ENCODE data around the gene PWP2. TPM values are rescaled to one million over a fixed set of nuclear protein-coding genes. Genes with fewer than 3 reads are reported as not detected.
A peak's percentile ranks its signal among the peaks of the same experiment; 100 is the strongest.
"Not testable (repeated sequence)": the region's sequence is repeated elsewhere in the genome, so short reads cannot be mapped to it uniquely, and the experiment has no call there.

PWP2 gene
- 14.7 and 23.3 TPM in 2 replicates for total RNA-seq

DNA sequence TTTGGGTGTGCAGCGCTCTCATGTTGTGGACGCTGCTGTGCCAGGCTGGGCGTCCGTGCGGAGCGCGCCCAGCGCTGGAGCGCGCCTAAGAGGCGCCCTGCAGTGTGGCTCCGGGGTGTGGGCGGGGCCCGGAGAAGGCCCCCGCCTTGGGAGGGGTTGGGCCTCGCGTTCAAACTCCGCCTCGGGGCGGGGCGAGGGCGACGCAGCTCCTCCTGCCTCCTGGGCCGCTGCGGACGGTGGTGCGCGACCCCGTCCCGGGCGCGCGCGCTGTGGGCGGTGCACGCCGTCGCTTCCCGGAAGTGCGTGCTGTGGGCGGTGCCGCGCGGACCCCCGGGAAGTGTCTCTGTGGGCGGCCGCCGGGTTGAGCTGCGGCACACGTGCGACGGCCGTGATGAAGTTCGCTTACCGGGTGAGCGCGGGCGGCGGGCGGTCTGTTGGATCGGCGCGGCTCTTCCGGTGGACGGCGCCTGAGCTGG is at the start of gene PWP2:
PWP2 (plus strand) TSS at position 374 of the 476 bp plus-strand sequence; CDS start at position 392, 18 bp downstream.
- not testable (repeated sequence) for H3K36me3 ChIP-seq (ENCODE audit: control insufficient read depth, insufficient read depth, low read length); DNase-seq (ENCODE audit: low read depth); H3K27me3 ChIP-seq (ENCODE audit: control insufficient read depth, insufficient read depth, low read length); FAIRE-seq
- peak within 1 kb of the TSS; percentile 32 for H3K4me3 ChIP-seq (ENCODE audit: low read depth, low read length)

DNA sequence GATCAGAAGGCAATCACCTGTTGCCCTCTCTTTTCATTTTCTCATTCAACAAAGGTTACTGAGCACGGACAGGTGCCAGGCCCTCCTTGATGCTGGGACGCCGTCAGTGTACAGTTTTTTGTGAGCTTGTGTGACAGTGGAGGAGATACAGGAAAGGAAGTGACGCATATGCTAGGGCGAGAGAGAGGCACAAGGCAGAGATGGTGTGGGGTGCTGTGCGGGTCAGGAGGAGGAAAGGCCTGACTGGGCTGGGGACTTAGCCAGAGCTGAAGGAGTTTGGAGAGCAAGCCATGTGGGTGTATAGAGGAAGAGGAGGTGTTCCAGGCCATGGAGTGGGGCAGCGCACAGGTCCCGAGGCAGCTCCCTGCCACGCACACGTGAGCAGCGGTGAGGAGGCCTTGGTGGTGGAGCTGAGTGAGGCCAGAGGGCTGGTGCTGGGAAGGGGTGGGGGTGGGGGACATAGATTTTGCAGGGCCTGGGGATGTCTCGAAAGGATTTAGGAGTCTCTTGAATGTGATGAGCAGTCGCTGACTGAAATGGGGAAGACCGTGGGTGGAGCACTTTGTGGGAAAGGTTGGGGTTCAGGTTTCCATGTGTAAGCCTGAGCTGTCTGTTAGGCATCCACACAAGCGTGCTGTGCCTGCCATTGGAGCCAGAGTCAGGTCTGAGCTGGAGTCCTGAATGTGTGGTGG is 49.1 kb upstream of the PWP2 start:
- H3K36me3 ChIP-seq (ENCODE audit: control insufficient read depth, insufficient read depth, low read length), result peaks cover 13% of the 10 kb centered on the region
- DNase-seq (ENCODE audit: low read depth) (no peak), FAIRE-seq (no peak)
- TF ChIP-seq, protein P1, sequence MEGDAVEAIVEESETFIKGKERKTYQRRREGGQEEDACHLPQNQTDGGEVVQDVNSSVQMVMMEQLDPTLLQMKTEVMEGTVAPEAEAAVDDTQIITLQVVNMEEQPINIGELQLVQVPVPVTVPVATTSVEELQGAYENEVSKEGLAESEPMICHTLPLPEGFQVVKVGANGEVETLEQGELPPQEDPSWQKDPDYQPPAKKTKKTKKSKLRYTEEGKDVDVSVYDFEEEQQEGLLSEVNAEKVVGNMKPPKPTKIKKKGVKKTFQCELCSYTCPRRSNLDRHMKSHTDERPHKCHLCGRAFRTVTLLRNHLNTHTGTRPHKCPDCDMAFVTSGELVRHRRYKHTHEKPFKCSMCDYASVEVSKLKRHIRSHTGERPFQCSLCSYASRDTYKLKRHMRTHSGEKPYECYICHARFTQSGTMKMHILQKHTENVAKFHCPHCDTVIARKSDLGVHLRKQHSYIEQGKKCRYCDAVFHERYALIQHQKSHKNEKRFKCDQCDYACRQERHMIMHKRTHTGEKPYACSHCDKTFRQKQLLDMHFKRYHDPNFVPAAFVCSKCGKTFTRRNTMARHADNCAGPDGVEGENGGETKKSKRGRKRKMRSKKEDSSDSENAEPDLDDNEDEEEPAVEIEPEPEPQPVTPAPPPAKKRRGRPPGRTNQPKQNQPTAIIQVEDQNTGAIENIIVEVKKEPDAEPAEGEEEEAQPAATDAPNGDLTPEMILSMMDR (IDR thresholded peaks at IDR 0.05; ENCODE audit: insufficient read depth, low read length, severe bottlenecking), result no peak
- no peaks in the 10 kb centered on the region for H3K27me3 ChIP-seq (ENCODE audit: control insufficient read depth, insufficient read depth, low read length)
- H3K4me3 ChIP-seq (ENCODE audit: low read depth, low read length), result no peak overlapping the region

DNA sequence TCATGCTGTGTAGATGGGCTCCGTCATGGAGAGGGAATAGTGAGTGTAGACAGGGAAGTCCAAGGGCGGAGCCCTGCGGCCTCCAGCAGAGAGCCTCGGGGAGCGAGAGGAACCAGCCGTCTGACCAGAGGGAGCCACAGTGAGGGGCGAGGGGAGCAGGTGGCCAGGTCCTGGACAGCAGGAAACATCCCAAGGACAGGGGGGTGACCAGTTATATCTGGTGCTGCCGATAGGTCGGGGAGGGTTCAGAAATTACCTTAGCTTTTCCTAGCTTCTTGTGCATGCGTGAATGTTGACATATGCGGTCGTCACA is 48.6 kb upstream of the PWP2 start:
- DNase-seq (ENCODE audit: low read depth) (no peak), FAIRE-seq (no peak)
- TF ChIP-seq, protein P1 (IDR thresholded peaks at IDR 0.05; ENCODE audit: insufficient read depth, low read length, severe bottlenecking), result no peak

DNA sequence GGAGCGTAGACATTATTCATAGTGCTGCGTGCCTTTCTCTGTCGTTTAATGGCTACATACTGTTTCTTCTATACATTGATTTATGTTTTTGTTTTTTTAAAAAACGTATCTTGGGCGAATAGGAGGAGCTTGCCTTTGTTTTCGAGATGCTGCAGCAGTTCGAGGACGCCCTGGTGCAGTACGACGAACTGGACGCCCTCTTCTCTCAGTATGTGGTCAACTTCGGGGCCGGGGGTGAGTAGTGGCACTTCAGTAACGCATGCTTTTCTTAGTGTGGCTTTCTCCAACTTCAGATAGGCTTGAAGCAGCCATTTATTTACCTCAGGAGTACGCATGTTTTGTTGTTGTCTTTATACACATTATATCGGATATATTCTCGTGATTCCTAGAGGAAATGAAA is 48.2 kb upstream of the PWP2 start:
- Histone ChIP-seq H3K4me3 (ENCODE audit: low read depth, low read length) (no peak overlapping the region), H3K36me3 (ENCODE audit: control insufficient read depth, insufficient read depth, low read length) (peaks cover 15% of the 10 kb centered on the region), H3K27me3 (ENCODE audit: control insufficient read depth, insufficient read depth, low read length) (no peaks in the 10 kb centered on the region)
- FAIRE-seq (no peak), DNase-seq (ENCODE audit: low read depth) (no peak)
- TF ChIP-seq, protein P1 (IDR thresholded peaks at IDR 0.05; ENCODE audit: insufficient read depth, low read length, severe bottlenecking), result no peak

More for the DNA sequence above, 48.6 kb upstream of the PWP2 start:
- no peaks in the 10 kb centered on the region for H3K27me3 ChIP-seq (ENCODE audit: control insufficient read depth, insufficient read depth, low read length)
- no peak overlapping the region for H3K4me3 ChIP-seq (ENCODE audit: low read depth, low read length)
- peaks cover 15% of the 10 kb centered on the region for H3K36me3 ChIP-seq (ENCODE audit: control insufficient read depth, insufficient read depth, low read length)

DNA sequence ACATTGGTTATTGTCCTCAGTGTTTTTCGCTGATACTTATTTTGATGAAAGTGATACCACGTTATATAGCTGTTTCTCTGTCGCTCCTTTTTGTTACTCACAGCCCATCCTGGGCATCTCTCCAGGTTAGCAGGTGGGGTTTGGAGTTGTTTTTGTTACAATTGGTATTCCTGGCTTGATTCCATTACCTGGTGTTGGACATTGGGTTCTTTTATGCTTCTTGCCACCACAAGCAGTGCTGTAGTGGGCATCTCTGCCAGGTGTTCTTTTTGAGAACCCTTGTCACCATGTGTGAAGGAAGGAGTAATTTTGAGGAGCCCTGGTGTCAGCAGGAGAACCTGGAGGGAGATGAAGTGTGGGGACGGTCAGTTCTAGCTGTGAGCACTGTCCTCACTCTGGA is 47.5 kb upstream of the PWP2 start:
- Histone ChIP-seq H3K36me3 (ENCODE audit: control insufficient read depth, insufficient read depth, low read length) (peaks cover 15% of the 10 kb centered on the region), H3K27me3 (ENCODE audit: control insufficient read depth, insufficient read depth, low read length) (no peaks in the 10 kb centered on the region), H3K4me3 (ENCODE audit: low read depth, low read length) (no peak overlapping the region)
- DNase-seq (ENCODE audit: low read depth) (no peak), FAIRE-seq (no peak)
- TF ChIP-seq, protein P1 (IDR thresholded peaks at IDR 0.05; ENCODE audit: insufficient read depth, low read length, severe bottlenecking), result no peak

DNA sequence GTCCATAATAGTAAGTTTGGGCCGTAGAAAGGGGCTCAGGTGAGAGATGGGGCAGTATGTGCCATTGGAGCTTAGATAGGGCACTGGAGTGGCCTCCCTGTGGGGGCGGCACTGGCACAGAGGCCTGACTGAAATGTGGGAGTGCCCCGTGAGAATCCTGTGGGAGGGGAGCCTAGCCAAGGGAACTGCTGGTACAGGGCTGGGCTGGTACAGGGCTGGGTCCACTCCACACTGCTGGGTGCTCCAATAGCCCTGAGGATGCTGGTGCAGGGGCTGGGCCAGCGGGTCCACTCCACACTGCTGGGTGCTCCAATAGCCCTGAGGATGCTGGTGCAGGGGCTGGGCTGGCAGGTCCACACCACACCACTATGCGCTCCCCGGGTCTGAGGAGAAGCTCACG is 44.8 kb upstream of the PWP2 start:
- Histone ChIP-seq H3K27me3 (ENCODE audit: control insufficient read depth, insufficient read depth, low read length) (no peaks in the 10 kb centered on the region), H3K36me3 (ENCODE audit: control insufficient read depth, insufficient read depth, low read length) (peaks cover 14% of the 10 kb centered on the region), H3K4me3 (ENCODE audit: low read depth, low read length) (no peak overlapping the region)
- FAIRE-seq (no peak), DNase-seq (ENCODE audit: low read depth) (no peak)
- TF ChIP-seq, protein P1 (IDR thresholded peaks at IDR 0.05; ENCODE audit: insufficient read depth, low read length, severe bottlenecking), result no peak

All from bronchial epithelial cell (primary cell).